Stimulated activated naive CD8-positive, alpha-beta T cell treated with anti-CD3 and anti-CD28 coated beads, Interleukin-15, Interleukin-2, amounts not matched to agents 100 U/mL and 50 U/mL, for 24 hours (primary cell): ENCODE results near the gene CDC42EP2.

Source experiments
- ATAC-seq: fragments of 150-1000 bp; cut with Tn5 transposase; one replicate; pipeline ENCODE4 v1.10.0; 2021
- DNase-seq: peaks from one replicate; pipeline ENCODE4 v3.0.0; 2021

The CDC42EP2 gene

GRCh38 chr11:65298131-65298535 is 16.5 kb upstream of the CDC42EP2 start:
- no peak for ATAC-seq
- DNase-seq, result no peak

- no peak for ATAC-seq
- no peak for DNase-seq
Observed at GRCh38 chr11:65298655-65299179, 15.9 kb upstream of the CDC42EP2 start.

GRCh38 chr11:65300621-65301275 is 13.9 kb upstream of the CDC42EP2 start:
- no peak for ATAC-seq

GRCh38 chr11:65301491-65302329 is 13.0 kb upstream of the CDC42EP2 start:
- ATAC-seq (no peak), DNase-seq (no peak)

More at GRCh38 chr11:65300621-65301275, 13.9 kb upstream of the CDC42EP2 start:
- DNase-seq, result no peak

GRCh38 chr11:65303555-65303954 is 11.1 kb upstream of the CDC42EP2 start:
- DNase-seq (no peak), ATAC-seq (no peak)

- DNase-seq (no peak), ATAC-seq (no peak)
Observed at GRCh38 chr11:65304110-65304509, 10.6 kb upstream of the CDC42EP2 start.

GRCh38 chr11:65304613-65305012 is 10.1 kb upstream of the CDC42EP2 start:
- ATAC-seq, result no peak
- no peak for DNase-seq

GRCh38 chr11:65305501-65306268 is 9.0 kb upstream of the CDC42EP2 start:
- ATAC-seq, result no peak
- no peak for DNase-seq

- DNase-seq (no peak), ATAC-seq (no peak)
Observed at GRCh38 chr11:65307298-65308229, 7.1 kb upstream of the CDC42EP2 start.

- ATAC-seq (no peak), DNase-seq (no peak)
Observed at GRCh38 chr11:65308281-65308891, 6.3 kb upstream of the CDC42EP2 start.

GRCh38 chr11:65309006-65309405 is 5.7 kb upstream of the CDC42EP2 start:
- no peak for ATAC-seq
- DNase-seq, result no peak

- DNase-seq (no peak), ATAC-seq (no peak)
Observed at GRCh38 chr11:65310215-65310614, 4.5 kb upstream of the CDC42EP2 start.

GRCh38 chr11:65310736-65311135 is 3.9 kb upstream of the CDC42EP2 start:
- ATAC-seq, result no peak
- no peak for DNase-seq

GRCh38 chr11:65311170-65311678 is 3.4 kb upstream of the CDC42EP2 start:
- no peak for ATAC-seq
- no peak for DNase-seq

GRCh38 chr11:65315204-65315865 is 669 bp downstream of the CDC42EP2 start:
- peak; percentile 71 for ATAC-seq

GRCh38 chr11:65315866-65316226 is 1.2 kb downstream of the CDC42EP2 start:
- ATAC-seq, result no peak
- no peak for DNase-seq

More at GRCh38 chr11:65315204-65315865, 669 bp downstream of the CDC42EP2 start:
- peak; percentile 92 for DNase-seq

- DNase-seq, result no peak
Observed at GRCh38 chr11:65316227-65317024, 1.8 kb downstream of the CDC42EP2 start.

GRCh38 chr11:65317025-65317786 is 2.5 kb downstream of the CDC42EP2 start:
- DNase-seq (no peak), ATAC-seq (no peak)

More at GRCh38 chr11:65316227-65317024, 1.8 kb downstream of the CDC42EP2 start:
- no peak for ATAC-seq
